HAP-1 (cell line): Measurements from ENCODE around the gene AHCTF1.
"Not testable (repeated sequence)": the region's sequence is repeated elsewhere in the genome, so short reads cannot be mapped to it uniquely, and the experiment has no call there.

Source experiments
- DNase-seq, 2 experiments: peaks; one replicate each; pipeline ENCODE4 v3.0.0-alpha.2; 2016 to 2020; ENCODE audit warnings: low spot score in 2 of 2
- H3K27me3 ChIP-seq: fragments of 250-450 bp; sonication (Bioruptor Pico); 2 replicates; pipeline ENCODE4 v1.5.1; 2020; ENCODE audit warnings: low read depth, mild to moderate bottlenecking, moderate library complexity
- H3K36me3 ChIP-seq: fragments of 250-450 bp; sonication (Bioruptor Pico); replicated peaks from 2 replicates; pipeline ENCODE4 v1.5.1; 2020; ENCODE audit warnings: mild to moderate bottlenecking
- H3K4me1 ChIP-seq: fragments of 250-450 bp; sonication (Bioruptor Pico); 2 replicates; pipeline ENCODE4 v1.5.1; 2020; ENCODE audit warnings: mild to moderate bottlenecking
- H3K4me3 ChIP-seq: fragments of 250-450 bp; sonication (Bioruptor Pico); 2 replicates; pipeline ENCODE4 v1.5.1; 2020; ENCODE audit warnings: mild to moderate bottlenecking, moderate library complexity
- H3K9me3 ChIP-seq: fragments of 250-450 bp; sonication (Bioruptor Pico); 2 replicates; pipeline ENCODE4 v1.5.1; 2020; ENCODE audit warnings: mild to moderate bottlenecking, moderate library complexity
- in situ Hi-C: fragments of 300-500 bp; cut with MboI; formaldehyde crosslinking; loops from 3 replicates; pipeline ENCODE4 v1.14.3; 2020; ENCODE audit warnings: low sequenced_read_pairs, inconsistent platforms, mixed read lengths

Gene AHCTF1

GRCh38 chr1:246933893-246934292, 2.1 kb upstream of the AHCTF1 start:
- Histone ChIP-seq H3K4me1 (peaks cover 10% of the 10 kb centered on the region), H3K27me3 (no peaks in the 10 kb centered on the region), H3K9me3 (no peaks in the 10 kb centered on the region), H3K36me3 (peaks cover 9% of the 10 kb centered on the region), H3K4me3 (no peak overlapping the region)
- no peak for DNase-seq
- in situ Hi-C loops = no loop called here

GRCh38 chr1:246932366-246932700, 585 bp upstream of the AHCTF1 start:
- no peaks in the 10 kb centered on the region for H3K9me3 ChIP-seq
- peaks cover 17% of the 10 kb centered on the region for H3K4me1 ChIP-seq
- H3K4me3 ChIP-seq = peak overlapping the region; percentile 98
- no peak for DNase-seq
- peaks cover 22% of the 10 kb centered on the region for H3K36me3 ChIP-seq
- H3K27me3 ChIP-seq = no peaks in the 10 kb centered on the region
- in situ Hi-C loops = no loop called here

GRCh38 chr1:246930830-246931548, 759 bp downstream of the AHCTF1 start:
- peak; percentile 40 to 57 for DNase-seq
- H3K9me3 ChIP-seq = no peaks in the 10 kb centered on the region
- in situ Hi-C loops = no loop called here

GRCh38 chr1:246925997-246926626, 5.6 kb downstream of the AHCTF1 start:
- Histone ChIP-seq H3K9me3 (no peaks in the 10 kb centered on the region), H3K4me3 (no peak overlapping the region), H3K27me3 (no peaks in the 10 kb centered on the region), H3K4me1 (peaks cover 13% of the 10 kb centered on the region), H3K36me3 (peaks cover 46% of the 10 kb centered on the region)
- in situ Hi-C loops = no loop called here
- DNase-seq = no peak

More at GRCh38 chr1:246930830-246931548, 759 bp downstream of the AHCTF1 start:
- H3K36me3 ChIP-seq = peaks cover 36% of the 10 kb centered on the region
- H3K27me3 ChIP-seq = no peaks in the 10 kb centered on the region
- peaks cover 17% of the 10 kb centered on the region for H3K4me1 ChIP-seq
- peak overlapping the region; percentile 98 for H3K4me3 ChIP-seq

GRCh38 chr1:246923900-246924299, 7.8 kb downstream of the AHCTF1 start:
- DNase-seq = no peak
- Histone ChIP-seq H3K4me1 (peaks cover 7% of the 10 kb centered on the region; the same call in 1 of the 2 replicates), H3K27me3 (no peaks in the 10 kb centered on the region), H3K4me3 (no peak overlapping the region), H3K9me3 (no peaks in the 10 kb centered on the region), H3K36me3 (peaks cover 36% of the 10 kb centered on the region)
- in situ Hi-C loops = no loop called here

GRCh38 chr1:246923482-246923881, 8.3 kb downstream of the AHCTF1 start:
- Histone ChIP-seq H3K9me3 (no peaks in the 10 kb centered on the region), H3K4me1 (peaks cover 3% of the 10 kb centered on the region; the same call in 1 of the 2 replicates), H3K27me3 (no peaks in the 10 kb centered on the region), H3K4me3 (no peak overlapping the region), H3K36me3 (peaks cover 32% of the 10 kb centered on the region)
- DNase-seq = no peak
- in situ Hi-C loops = no loop called here

- Histone ChIP-seq H3K27me3 (no peaks in the 10 kb centered on the region), H3K36me3 (peaks cover 33% of the 10 kb centered on the region), H3K9me3 (no peaks in the 10 kb centered on the region), H3K4me3 (no peak overlapping the region), H3K4me1 (no peaks in the 10 kb centered on the region)
- in situ Hi-C loops = no loop called here
- no peak for DNase-seq
Observed at GRCh38 chr1:246921481-246921880, 10.3 kb downstream of the AHCTF1 start.

- Histone ChIP-seq H3K27me3 (no peaks in the 10 kb centered on the region), H3K9me3 (no peaks in the 10 kb centered on the region), H3K4me1 (no peaks in the 10 kb centered on the region), H3K4me3 (no peak overlapping the region), H3K36me3 (peaks cover 37% of the 10 kb centered on the region)
- no peak for DNase-seq
- in situ Hi-C loops = no loop called here
Observed at GRCh38 chr1:246919902-246920301, 11.8 kb downstream of the AHCTF1 start.

- H3K4me3 ChIP-seq, H3K4me1 ChIP-seq, H3K27me3 ChIP-seq, H3K9me3 ChIP-seq, in situ Hi-C loops, DNase-seq: not testable (repeated sequence)
- peaks cover 57% of the 10 kb centered on the region for H3K36me3 ChIP-seq
Observed at GRCh38 chr1:246916026-246916923, 15.5 kb downstream of the AHCTF1 start.

- H3K27me3 ChIP-seq = no peaks in the 10 kb centered on the region
- DNase-seq = peak in 1 of 2 experiments; percentile 15
- no peaks in the 10 kb centered on the region; the same call in 1 of the 2 replicates for H3K4me1 ChIP-seq
- in situ Hi-C loops = no loop called here
- H3K36me3 ChIP-seq = peaks cover 75% of the 10 kb centered on the region
- H3K4me3 ChIP-seq = no peak overlapping the region
- no peaks in the 10 kb centered on the region for H3K9me3 ChIP-seq
Observed at GRCh38 chr1:246907472-246907871, 24.3 kb downstream of the AHCTF1 start.

GRCh38 chr1:246906833-246907232, 24.9 kb downstream of the AHCTF1 start:
- Histone ChIP-seq H3K4me3 (no peak overlapping the region), H3K4me1 (no peaks in the 10 kb centered on the region; the same call in 1 of the 2 replicates), H3K36me3 (peaks cover 80% of the 10 kb centered on the region), H3K27me3 (no peaks in the 10 kb centered on the region), H3K9me3 (no peaks in the 10 kb centered on the region)
- in situ Hi-C loops = no loop called here
- DNase-seq = no peak

- no peaks in the 10 kb centered on the region for H3K27me3 ChIP-seq
- H3K4me3 ChIP-seq = no peak overlapping the region
- DNase-seq = no peak
- in situ Hi-C loops = no loop called here
- H3K9me3 ChIP-seq = no peaks in the 10 kb centered on the region
- H3K36me3 ChIP-seq = peaks cover 97% of the 10 kb centered on the region
- no peaks in the 10 kb centered on the region for H3K4me1 ChIP-seq
Observed at GRCh38 chr1:246901874-246902273, 29.9 kb downstream of the AHCTF1 start.

GRCh38 chr1:246897302-246897701, 34.4 kb downstream of the AHCTF1 start:
- in situ Hi-C loops = no loop called here
- H3K27me3 ChIP-seq = no peaks in the 10 kb centered on the region
- no peaks in the 10 kb centered on the region for H3K4me1 ChIP-seq
- peaks cover 82% of the 10 kb centered on the region for H3K36me3 ChIP-seq
- no peak overlapping the region for H3K4me3 ChIP-seq
- DNase-seq = no peak
- H3K9me3 ChIP-seq = no peaks in the 10 kb centered on the region
